ENCODE results near the gene CYP4F3. TPM values are rescaled to one million over a fixed set of nuclear protein-coding genes. Genes with fewer than 3 reads are reported as not detected.
"Not testable (repeated sequence)": the region's sequence is repeated elsewhere in the genome, so short reads cannot be mapped to it uniquely, and the experiment has no call there.

Gene CYP4F3
- total RNA-seq, 1 experiment from 2014 or later, result 57.6 TPM

DNA sequence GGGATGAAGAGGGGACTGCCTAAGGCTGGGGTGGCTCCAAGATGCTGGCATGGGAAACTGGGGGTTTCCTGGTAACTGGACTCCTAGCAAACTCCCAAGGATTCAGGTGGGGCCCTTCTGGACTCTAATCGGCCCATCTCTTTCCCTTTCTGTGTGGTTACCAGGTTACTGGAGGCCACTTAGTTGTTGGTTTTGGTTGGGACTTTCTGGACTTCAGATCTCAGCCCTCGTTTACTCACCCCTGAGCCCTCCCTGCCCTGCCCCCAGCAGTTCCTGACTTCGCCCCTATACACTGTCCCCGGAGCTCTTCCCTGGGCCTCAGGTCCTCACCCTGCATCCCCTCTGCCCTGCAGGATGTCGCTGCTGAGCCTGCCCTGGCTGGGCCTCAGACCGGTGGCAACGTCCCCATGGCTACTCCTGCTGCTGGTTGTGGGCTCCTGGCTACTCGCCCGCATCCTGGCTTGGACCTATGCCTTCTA lies 32.5 kb downstream of the CYP4F3 start:
- Histone ChIP-seq H3K4me3 (peak overlapping the region; percentile 13; the same call in 1 of the 2 replicates), H3K4me2 (peak overlapping the region; percentile 55), H3K36me3 (ENCODE audit: low read depth) (no peaks in the 10 kb centered on the region), H4K20me1 (ENCODE audit: insufficient read depth) (no peaks in the 10 kb centered on the region), H3F3A (ENCODE audit: insufficient read depth, low read depth) (peaks cover 18% of the 10 kb centered on the region; the same call in 1 of the 2 replicates), H2AFZ (no peak overlapping the region), H3K9me2 (ENCODE audit: insufficient read depth) (no peaks in the 10 kb centered on the region), H3K27ac (peak overlapping the region; percentile 63), H3K9me3 (ENCODE audit: insufficient read depth, low read depth) (no peaks in the 10 kb centered on the region), H3K27me3 (ENCODE audit: insufficient read depth, low read depth) (no peaks in the 10 kb centered on the region), H3K79me2 (ENCODE audit: low read depth) (no peaks in the 10 kb centered on the region), H3K4me1 (replicated peaks; ENCODE audit: insufficient read depth) (peaks cover 14% of the 10 kb centered on the region)
- BruUV-seq (replicated peaks), result no TSS peak
- no peak for TF ChIP-seq EZH2 (IDR thresholded peaks at IDR 0.05; ENCODE audit: low read depth)
- TF ChIP-seq, protein P1, sequence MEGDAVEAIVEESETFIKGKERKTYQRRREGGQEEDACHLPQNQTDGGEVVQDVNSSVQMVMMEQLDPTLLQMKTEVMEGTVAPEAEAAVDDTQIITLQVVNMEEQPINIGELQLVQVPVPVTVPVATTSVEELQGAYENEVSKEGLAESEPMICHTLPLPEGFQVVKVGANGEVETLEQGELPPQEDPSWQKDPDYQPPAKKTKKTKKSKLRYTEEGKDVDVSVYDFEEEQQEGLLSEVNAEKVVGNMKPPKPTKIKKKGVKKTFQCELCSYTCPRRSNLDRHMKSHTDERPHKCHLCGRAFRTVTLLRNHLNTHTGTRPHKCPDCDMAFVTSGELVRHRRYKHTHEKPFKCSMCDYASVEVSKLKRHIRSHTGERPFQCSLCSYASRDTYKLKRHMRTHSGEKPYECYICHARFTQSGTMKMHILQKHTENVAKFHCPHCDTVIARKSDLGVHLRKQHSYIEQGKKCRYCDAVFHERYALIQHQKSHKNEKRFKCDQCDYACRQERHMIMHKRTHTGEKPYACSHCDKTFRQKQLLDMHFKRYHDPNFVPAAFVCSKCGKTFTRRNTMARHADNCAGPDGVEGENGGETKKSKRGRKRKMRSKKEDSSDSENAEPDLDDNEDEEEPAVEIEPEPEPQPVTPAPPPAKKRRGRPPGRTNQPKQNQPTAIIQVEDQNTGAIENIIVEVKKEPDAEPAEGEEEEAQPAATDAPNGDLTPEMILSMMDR (conservative IDR thresholded peaks at IDR 0.05), result no peak
- peak in 1 of 2 experiments; percentile 88 for DNase-seq
- CTCF ChIA-PET, result interaction anchor here (0.6 kb wide), 2 partner anchors 92 to 581 kb away, joined by 3 to 22 read pairs; no protein-coding TSS in a partner anchor
- intact Hi-C loops (cut with micrococcal nuclease; ENCODE audit: unreplicated experiment), result loop anchor here (1.0 to 5.0 kb wide), 3 partner anchors 29 to 154 kb away; partner anchors contain the start of gene CYP4F3
- POLR2A ChIA-PET (ENCODE audit: unreplicated experiment), result interaction anchor here (0.6 to 1.0 kb wide), 4 partner anchors 33 to 678 kb away, joined by 3 to 5 read pairs (median 3); partner anchors contain the start of gene CYP4F3

DNA sequence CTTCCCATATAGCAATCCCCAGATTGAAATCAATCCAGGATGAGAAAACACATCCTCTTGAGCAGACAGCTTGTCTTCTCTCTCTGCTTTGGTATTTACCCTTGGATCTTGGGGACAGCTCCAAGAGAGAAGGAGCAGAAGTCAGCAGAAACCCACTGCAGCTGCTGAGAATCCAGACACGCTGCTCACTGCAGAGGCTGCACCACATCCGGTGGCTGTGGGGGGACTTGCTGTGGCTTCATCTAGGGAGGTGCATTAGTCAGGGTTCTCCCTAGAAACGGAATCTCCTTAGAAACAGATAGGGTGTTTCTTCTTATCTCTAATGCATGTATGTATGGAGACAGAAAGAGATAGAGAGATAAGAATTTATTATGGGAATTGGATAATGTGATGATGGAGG lies 34.9 kb downstream of the CYP4F3 start:
- Histone ChIP-seq H3K4me1 (replicated peaks; ENCODE audit: insufficient read depth) (peaks cover 14% of the 10 kb centered on the region), H3K4me2 (no peak overlapping the region), H3K79me2 (ENCODE audit: low read depth) (no peaks in the 10 kb centered on the region), H3K4me3 (no peak overlapping the region), H4K20me1 (ENCODE audit: insufficient read depth) (no peaks in the 10 kb centered on the region), H3K27me3 (ENCODE audit: insufficient read depth, low read depth) (no peaks in the 10 kb centered on the region), H2AFZ (no peak overlapping the region), H3K36me3 (ENCODE audit: low read depth) (no peaks in the 10 kb centered on the region), H3K27ac (no peak overlapping the region), H3K9me3 (ENCODE audit: insufficient read depth, low read depth) (no peaks in the 10 kb centered on the region), H3F3A (ENCODE audit: insufficient read depth, low read depth) (peaks cover 18% of the 10 kb centered on the region; the same call in 1 of the 2 replicates), H3K9me2 (ENCODE audit: insufficient read depth) (no peaks in the 10 kb centered on the region)
- CTCF ChIA-PET, result no interaction called here
- POLR2A ChIA-PET (ENCODE audit: unreplicated experiment), result no interaction called here
- TF ChIP-seq EZH2 (IDR thresholded peaks at IDR 0.05; ENCODE audit: low read depth), result no peak
- TF ChIP-seq, protein P1 (conservative IDR thresholded peaks at IDR 0.05), result no peak
- BruUV-seq (replicated peaks), result no TSS peak
- no peak for DNase-seq
- intact Hi-C loops (cut with micrococcal nuclease; ENCODE audit: unreplicated experiment), result no loop called here

DNA sequence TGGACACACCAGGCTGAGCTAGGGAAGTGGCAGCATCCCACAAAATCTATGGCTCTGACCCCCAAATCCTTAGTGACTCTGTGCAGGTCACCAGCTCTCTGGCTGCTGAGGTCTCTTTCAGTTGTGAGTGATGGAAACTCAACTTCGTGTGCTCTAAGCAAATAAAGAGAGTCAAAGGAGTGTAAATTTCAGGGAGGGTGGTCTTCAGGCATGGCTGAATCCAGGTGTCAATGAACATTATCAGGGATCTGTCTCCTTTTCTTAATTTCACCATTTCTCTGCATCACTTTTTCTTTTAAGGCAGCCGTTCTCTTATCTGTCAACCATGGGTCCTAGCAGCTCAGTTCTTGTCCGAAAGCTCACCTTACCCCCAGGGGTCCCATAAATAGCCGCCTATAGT lies 38.4 kb downstream of the CYP4F3 start:
- Histone ChIP-seq H3K9me2 (ENCODE audit: insufficient read depth) (no peaks in the 10 kb centered on the region), H3F3A (ENCODE audit: insufficient read depth, low read depth) (no peaks in the 10 kb centered on the region), H3K79me2 (ENCODE audit: low read depth) (no peaks in the 10 kb centered on the region), H3K4me3 (no peak overlapping the region), H3K9me3 (ENCODE audit: insufficient read depth, low read depth) (no peaks in the 10 kb centered on the region), H3K4me2 (no peak overlapping the region), H4K20me1 (ENCODE audit: insufficient read depth) (no peaks in the 10 kb centered on the region), H3K27me3 (ENCODE audit: insufficient read depth, low read depth) (no peaks in the 10 kb centered on the region), H2AFZ (no peak overlapping the region), H3K27ac (no peak overlapping the region), H3K36me3 (ENCODE audit: low read depth) (no peaks in the 10 kb centered on the region), H3K4me1 (replicated peaks; ENCODE audit: insufficient read depth) (no peaks in the 10 kb centered on the region)
- intact Hi-C loops (cut with micrococcal nuclease; ENCODE audit: unreplicated experiment), result no loop called here
- no peak for DNase-seq
- CTCF ChIA-PET, result no interaction called here
- POLR2A ChIA-PET (ENCODE audit: unreplicated experiment), result no interaction called here
- TF ChIP-seq, protein P1 (conservative IDR thresholded peaks at IDR 0.05), result no peak
- no peak for TF ChIP-seq EZH2 (IDR thresholded peaks at IDR 0.05; ENCODE audit: low read depth)
- no TSS peak for BruUV-seq (replicated peaks)

DNA sequence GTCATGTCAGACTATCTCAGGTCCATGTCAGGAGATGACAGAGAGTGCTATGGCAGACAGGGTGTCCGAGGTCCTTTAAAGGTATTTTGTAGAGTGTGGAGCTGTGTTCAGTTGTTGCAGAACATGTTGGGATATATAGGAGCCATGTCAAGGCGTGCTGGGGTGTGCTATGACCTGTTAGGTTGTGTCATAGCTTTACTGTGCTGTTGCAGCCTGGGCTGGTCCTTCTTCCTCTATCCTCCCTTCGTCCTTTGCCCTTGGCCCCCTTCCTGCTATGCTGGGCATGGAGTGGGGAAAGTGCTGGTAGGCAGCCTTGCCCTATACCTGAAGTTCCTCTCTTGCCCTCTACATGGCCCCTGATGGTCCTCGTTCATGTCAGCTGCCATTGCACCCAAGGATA lies 39.2 kb downstream of the CYP4F3 start:
- H3K79me2 ChIP-seq (ENCODE audit: low read depth); H3K4me1 ChIP-seq (replicated peaks; ENCODE audit: insufficient read depth); H4K20me1 ChIP-seq (ENCODE audit: insufficient read depth); H3K9me2 ChIP-seq (ENCODE audit: insufficient read depth); BruUV-seq (replicated peaks); H3K27me3 ChIP-seq (ENCODE audit: insufficient read depth, low read depth); H3K27ac ChIP-seq; H3K9me3 ChIP-seq (ENCODE audit: insufficient read depth, low read depth); DNase-seq; H3K36me3 ChIP-seq (ENCODE audit: low read depth); intact Hi-C loops (cut with micrococcal nuclease; ENCODE audit: unreplicated experiment); H2AFZ ChIP-seq; H3K4me2 ChIP-seq; H3K4me3 ChIP-seq; POLR2A ChIA-PET (ENCODE audit: unreplicated experiment); H3F3A ChIP-seq (ENCODE audit: insufficient read depth, low read depth); CTCF ChIA-PET: not testable (repeated sequence)

All from PC-9 (cell line).